ENCODE data around the gene EML2. TPM values are rescaled to one million over a fixed set of nuclear protein-coding genes. Genes with fewer than 3 reads are reported as not detected.

Gene EML2
- total RNA-seq, 4 donors from 2014 or later = 3.0 to 6.7 (median 4.8) TPM

- ATAC-seq (no peak), DNase-seq (no peak)
- intact Hi-C loops (cut with DNase I; ENCODE audit: low total_unique reads) = no loop called here
- peaks cover 23 to 39% (median 30%) of the 10 kb centered on the region in 3 donors for H3K27me3 ChIP-seq
- no peak overlapping the region for H3K4me3 ChIP-seq
- H3K4me1 ChIP-seq = no peaks in the 10 kb centered on the region
- no peaks in the 10 kb centered on the region for H3K36me3 ChIP-seq
- no peak overlapping the region for H3K27ac ChIP-seq
- in situ Hi-C loops (cut with MboI; ENCODE audit: low sequenced_read_pairs in 4 of 4) = no loop called here
- H3K9me3 ChIP-seq = no peaks in the 10 kb centered on the region
- TF ChIP-seq POLR2A (IDR thresholded peaks at IDR 0.05) (no peak), CTCF (IDR thresholded peaks at IDR 0.05 in 4 of 5, conservative IDR thresholded peaks at IDR 0.05 in 1 of 5) (no peak)
Measured at GRCh38 chr19:45593520-45593919, 45.7 kb downstream of the EML2 start.

GRCh38 chr19:45592366-45592765, 46.8 kb downstream of the EML2 start:
- peak overlapping the region in 3 of 4 donors; percentile 3 to 49 (median 9) for H3K27ac ChIP-seq

GRCh38 chr19:45591638-45592005, 47.6 kb downstream of the EML2 start:
- peaks cover 7 to 24% (median 12%) of the 10 kb centered on the region in 3 donors for H3K27me3 ChIP-seq
- ATAC-seq (no peak), DNase-seq (no peak)
- peak overlapping the region in 1 of 4 donors; percentile 49 for H3K27ac ChIP-seq
- intact Hi-C loops (cut with DNase I; ENCODE audit: low total_unique reads) = no loop called here
- TF ChIP-seq POLR2A (IDR thresholded peaks at IDR 0.05) = no peak
- no peak for TF ChIP-seq CTCF (IDR thresholded peaks at IDR 0.05 in 4 of 5, conservative IDR thresholded peaks at IDR 0.05 in 1 of 5)
- H3K4me1 ChIP-seq = no peaks in the 10 kb centered on the region
- no peak overlapping the region for H3K4me3 ChIP-seq
- in situ Hi-C loops (cut with MboI; ENCODE audit: low sequenced_read_pairs in 4 of 4) = no loop called here
- no peaks in the 10 kb centered on the region for H3K36me3 ChIP-seq
- H3K9me3 ChIP-seq = no peaks in the 10 kb centered on the region

More at GRCh38 chr19:45592366-45592765, 46.8 kb downstream of the EML2 start:
- TF ChIP-seq CTCF (IDR thresholded peaks at IDR 0.05 in 4 of 5, conservative IDR thresholded peaks at IDR 0.05 in 1 of 5) (no peak), POLR2A (IDR thresholded peaks at IDR 0.05) (no peak)
- H3K36me3 ChIP-seq = no peaks in the 10 kb centered on the region
- DNase-seq (no peak), ATAC-seq (no peak)
- in situ Hi-C loops (cut with MboI; ENCODE audit: low sequenced_read_pairs in 4 of 4) = no loop called here
- intact Hi-C loops (cut with DNase I; ENCODE audit: low total_unique reads) = no loop called here
- H3K27me3 ChIP-seq = peaks cover 11 to 27% (median 19%) of the 10 kb centered on the region in 3 donors
- H3K4me1 ChIP-seq = no peaks in the 10 kb centered on the region
- H3K4me3 ChIP-seq = no peak overlapping the region
- no peaks in the 10 kb centered on the region for H3K9me3 ChIP-seq

- TF ChIP-seq POLR2A (IDR thresholded peaks at IDR 0.05) = no peak
- no peak for TF ChIP-seq CTCF (IDR thresholded peaks at IDR 0.05 in 4 of 5, conservative IDR thresholded peaks at IDR 0.05 in 1 of 5)
- no peak overlapping the region for H3K4me3 ChIP-seq
- H3K4me1 ChIP-seq = no peaks in the 10 kb centered on the region
- intact Hi-C loops (cut with DNase I; ENCODE audit: low total_unique reads) = no loop called here
- no peaks in the 10 kb centered on the region for H3K36me3 ChIP-seq
- no peak for DNase-seq
- no peak for ATAC-seq
- in situ Hi-C loops (cut with MboI; ENCODE audit: low sequenced_read_pairs in 4 of 4) = no loop called here
- H3K27me3 ChIP-seq = peaks cover 7 to 24% (median 7%) of the 10 kb centered on the region in 3 donors
- no peaks in the 10 kb centered on the region for H3K9me3 ChIP-seq
- no peak overlapping the region for H3K27ac ChIP-seq
Measured at GRCh38 chr19:45591004-45591637, 48.1 kb downstream of the EML2 start.
